ENCODE data around the gene DUSP6. TPM values are rescaled to one million over a fixed set of nuclear protein-coding genes. Genes with fewer than 3 reads are reported as not detected.

The DUSP6 gene
- total and polyA plus RNA-seq, 2 of the 13 experiments (the other 11 are each of a cell fraction or from before 2014, with no cell fraction given), result 40.9 to 161 TPM

DNA sequence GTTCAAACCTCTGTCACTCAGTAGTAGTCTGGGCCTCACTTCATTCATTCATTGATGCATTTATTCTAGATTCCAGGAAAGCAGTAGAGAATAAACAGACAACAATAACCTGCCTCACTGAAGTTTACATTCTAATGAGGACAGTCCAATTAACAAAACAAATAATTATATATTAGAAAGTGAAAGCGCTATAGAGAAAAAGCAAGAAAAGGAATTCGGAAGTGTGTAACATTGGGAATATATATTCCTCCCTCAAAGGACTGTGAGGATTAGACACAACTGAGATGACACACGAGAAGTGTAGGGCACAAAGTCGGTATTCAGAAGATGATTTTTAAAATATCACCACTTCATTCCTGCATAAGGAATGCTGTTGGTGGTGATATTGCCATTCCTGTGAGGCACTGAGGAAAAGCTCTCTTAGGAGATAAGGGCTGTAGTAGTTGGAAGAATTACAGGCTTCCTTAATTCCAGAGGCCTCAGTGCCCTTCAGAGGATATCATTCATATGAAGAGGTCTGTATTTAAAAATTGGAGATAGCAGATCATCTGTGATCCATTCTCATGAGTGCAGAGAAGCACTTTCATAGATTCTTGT is 3.9 kb upstream of the DUSP6 start:
- Histone ChIP-seq H4K20me1 (ENCODE audit: insufficient read depth, low read length) (peaks cover 11% of the 10 kb centered on the region; the same call in 1 of the 2 replicates), H3K4me3 (replicated peaks in 1 of 3; ENCODE audit: insufficient read depth in 1 of 3, low read depth in 2 of 3, low read length in 3 of 3) (peak overlapping the region in 2 of 3 experiments; percentile 7 to 80; a peak in 2 of 6 replicates), H3K9ac (ENCODE audit: insufficient read depth, low read depth, low read length) (peak overlapping the region; percentile 98; the same call in 1 of the 2 replicates), H3K27ac (ENCODE audit: extremely low read length, insufficient read depth, low read length) (peak overlapping the region; percentile 99), H2AFZ (ENCODE audit: low read length) (no peak overlapping the region), H3K4me1 (ENCODE audit: insufficient read depth, low read length) (peaks cover 66% of the 10 kb centered on the region), H3K79me2 (ENCODE audit: insufficient read depth, low read length) (peaks cover 34% of the 10 kb centered on the region), H3K9me3 (ENCODE audit: low read length) (no peaks in the 10 kb centered on the region), H3K36me3 (replicated peaks in 1 of 2; ENCODE audit: control insufficient read depth in 1 of 2, insufficient read depth in 2 of 2, low read length in 2 of 2) (peaks cover 0 to under 1% of the 10 kb centered on the region in 2 experiments; a peak in 1 of 5 replicates), H3K4me2 (ENCODE audit: low read depth, low read length) (peak overlapping the region; percentile 94), H3K27me3 (ENCODE audit: control insufficient read depth in 1 of 2, insufficient read depth in 2 of 2, low read length in 2 of 2) (no peaks in the 10 kb centered on the region; a peak in 1 of 5 replicates)
- ATAC-seq (no peak), FAIRE-seq (no peak), DNase-seq (ENCODE audit: low spot score) (no peak)
- ChIA-PET CTCF (ENCODE audit: low intra/inter-chr PET ratio, low total read pairs) (no interaction called here), POLR2A (interaction anchor here (10.6 kb wide), 1 partner anchor 23 kb away, joined by 430 read pairs; no protein-coding TSS in a partner anchor)
- intact Hi-C loops (cut with micrococcal nuclease; ENCODE audit: unreplicated experiment) (loop anchor here (1.0 to 10.0 kb wide), 3 partner anchors 65 to 349 kb away; partner anchors contain the start of gene ATP2B1), in situ Hi-C loops (cut with HindIII; ENCODE audit: extremely low pct_ligation_motif_present, low pct_unique_long_range_greater_than_20kb) (loop anchor here (5.0 kb wide), 1 partner anchor 101 kb away; no protein-coding TSS in a partner anchor)
- 60% methylated on average over 4 of the region's 4 CpGs for WGBS (ENCODE audit: low lambda C conversion rate)
- no TSS peak for BruUV-seq (replicated peaks)
- TF ChIP-seq MYC (CRISPR knock-in tag; IDR thresholded peaks at IDR 0.05; ENCODE audit: borderline replicate concordance) (no peak), ZFX (CRISPR knock-in tag; IDR thresholded peaks at IDR 0.05; ENCODE audit: low read depth) (0 out of 2 replicates have a peak, but pooled peaks have one; percentile 19), MTF2 (CRISPR knock-in tag; IDR thresholded peaks at IDR 0.05; ENCODE audit: borderline replicate concordance) (no peak), NFE2 (CRISPR knock-in tag; IDR thresholded peaks at IDR 0.05) (no peak), PHF8 (CRISPR knock-in tag; IDR thresholded peaks at IDR 0.05) (no peak), PRPF4 (IDR thresholded peaks at IDR 0.05; ENCODE audit: low read depth, low read length, poor library complexity, severe bottlenecking) (no peak), KAT8 (CRISPR knock-in tag; IDR thresholded peaks at IDR 0.05) (peak; percentile 5; the same call in 1 of the 2 replicates), ZNF614 (CRISPR knock-in tag; IDR thresholded peaks at IDR 0.05; ENCODE audit: borderline replicate concordance) (peak; percentile 16; the same call in 1 of the 2 replicates), HDAC2 (CRISPR knock-in tag; IDR thresholded peaks at IDR 0.05) (0 out of 2 replicates have a peak, but pooled peaks have one; percentile 11), RELA (CRISPR knock-in tag; IDR thresholded peaks at IDR 0.05) (no peak), ZSCAN9 (CRISPR knock-in tag; IDR thresholded peaks at IDR 0.05; ENCODE audit: borderline replicate concordance) (peak; percentile 50; the same call in 1 of the 2 replicates), MED8 (CRISPR knock-in tag; IDR thresholded peaks at IDR 0.05; ENCODE audit: insufficient replicate concordance) (no peak), ZNF460 (CRISPR knock-in tag; IDR thresholded peaks at IDR 0.05; ENCODE audit: borderline replicate concordance) (no peak), TP53 (CRISPR knock-in tag; conservative IDR thresholded peaks at IDR 0.05) (no peak), ZNF136 (CRISPR knock-in tag; IDR thresholded peaks at IDR 0.05; ENCODE audit: low read depth) (no peak)
- TF ChIP-seq, protein P1, sequence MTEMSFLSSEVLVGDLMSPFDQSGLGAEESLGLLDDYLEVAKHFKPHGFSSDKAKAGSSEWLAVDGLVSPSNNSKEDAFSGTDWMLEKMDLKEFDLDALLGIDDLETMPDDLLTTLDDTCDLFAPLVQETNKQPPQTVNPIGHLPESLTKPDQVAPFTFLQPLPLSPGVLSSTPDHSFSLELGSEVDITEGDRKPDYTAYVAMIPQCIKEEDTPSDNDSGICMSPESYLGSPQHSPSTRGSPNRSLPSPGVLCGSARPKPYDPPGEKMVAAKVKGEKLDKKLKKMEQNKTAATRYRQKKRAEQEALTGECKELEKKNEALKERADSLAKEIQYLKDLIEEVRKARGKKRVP (CRISPR knock-in tag; IDR thresholded peaks at IDR 0.05), result no peak
- TF ChIP-seq, protein P2, sequence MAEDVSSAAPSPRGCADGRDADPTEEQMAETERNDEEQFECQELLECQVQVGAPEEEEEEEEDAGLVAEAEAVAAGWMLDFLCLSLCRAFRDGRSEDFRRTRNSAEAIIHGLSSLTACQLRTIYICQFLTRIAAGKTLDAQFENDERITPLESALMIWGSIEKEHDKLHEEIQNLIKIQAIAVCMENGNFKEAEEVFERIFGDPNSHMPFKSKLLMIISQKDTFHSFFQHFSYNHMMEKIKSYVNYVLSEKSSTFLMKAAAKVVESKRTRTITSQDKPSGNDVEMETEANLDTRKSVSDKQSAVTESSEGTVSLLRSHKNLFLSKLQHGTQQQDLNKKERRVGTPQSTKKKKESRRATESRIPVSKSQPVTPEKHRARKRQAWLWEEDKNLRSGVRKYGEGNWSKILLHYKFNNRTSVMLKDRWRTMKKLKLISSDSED (CRISPR knock-in tag; IDR thresholded peaks at IDR 0.05), result no peak
- TF ChIP-seq, protein P3, sequence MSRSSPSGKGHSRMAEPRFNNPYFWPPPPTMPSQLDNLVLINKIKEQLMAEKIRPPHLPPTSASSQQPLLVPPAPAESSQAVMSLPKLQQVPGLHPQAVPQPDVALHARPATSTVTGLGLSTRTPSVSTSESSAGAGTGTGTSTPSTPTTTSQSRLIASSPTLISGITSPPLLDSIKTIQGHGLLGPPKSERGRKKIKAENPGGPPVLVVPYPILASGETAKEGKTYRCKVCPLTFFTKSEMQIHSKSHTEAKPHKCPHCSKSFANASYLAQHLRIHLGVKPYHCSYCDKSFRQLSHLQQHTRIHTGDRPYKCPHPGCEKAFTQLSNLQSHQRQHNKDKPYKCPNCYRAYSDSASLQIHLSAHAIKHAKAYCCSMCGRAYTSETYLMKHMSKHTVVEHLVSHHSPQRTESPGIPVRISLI (CRISPR knock-in tag; IDR thresholded peaks at IDR 0.05; ENCODE audit: borderline replicate concordance), result no peak
- TF ChIP-seq, protein P4, sequence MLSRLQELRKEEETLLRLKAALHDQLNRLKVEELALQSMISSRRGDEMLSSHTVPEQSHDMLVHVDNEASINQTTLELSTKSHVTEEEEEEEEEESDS (CRISPR knock-in tag; IDR thresholded peaks at IDR 0.05; ENCODE audit: borderline replicate concordance), result no peak
- TF ChIP-seq, protein P5, sequence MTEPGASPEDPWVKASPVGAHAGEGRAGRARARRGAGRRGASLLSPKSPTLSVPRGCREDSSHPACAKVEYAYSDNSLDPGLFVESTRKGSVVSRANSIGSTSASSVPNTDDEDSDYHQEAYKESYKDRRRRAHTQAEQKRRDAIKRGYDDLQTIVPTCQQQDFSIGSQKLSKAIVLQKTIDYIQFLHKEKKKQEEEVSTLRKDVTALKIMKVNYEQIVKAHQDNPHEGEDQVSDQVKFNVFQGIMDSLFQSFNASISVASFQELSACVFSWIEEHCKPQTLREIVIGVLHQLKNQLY (CRISPR knock-in tag; IDR thresholded peaks at IDR 0.05), result 0 out of 2 replicates have a peak, but pooled peaks have one; percentile 3
